K562 (cell line): ENCODE measurements around the gene RPS6KA4. TPM values are rescaled to one million over a fixed set of nuclear protein-coding genes. Genes with fewer than 3 reads are reported as not detected.

ENCODE experiments used
- ATAC-seq: fragments of 200-7000 bp; cut with Tn5 transposase; 3 replicates; pipeline ENCODE4 v1.9.1; 2020; ENCODE audit warnings: moderate library complexity
- BruUV-seq: library from RNA; stranded (reverse); fragments of 400-500 nt; replicated peaks from 2 replicates; lab custom pipeline; 2021; lab: Mats Ljungman, UMichigan
- CTCF ChIA-PET: fragments of 300-600 bp; formaldehyde crosslinking; extraction: SDS; loops from one replicate; lab custom pipeline; 2021; ENCODE audit warnings: low intra/inter-chr PET ratio; lab: Yijun Ruan, JAX
- POLR2A ChIA-PET: fragments of 300-600, 350-650 bp; sonication (Branson Sonifier 250); formaldehyde crosslinking; extraction: SDS; loops from one replicate; lab custom pipeline; 2021; ENCODE audit warnings: antibody characterized with exemption, inconsistent platforms; lab: Yijun Ruan, JAX
- DNase-seq, 4 experiments: peaks; one replicate each; pipeline versions ENCODE4 v3.0.0 to v3.0.0-alpha.2; 2011 to 2018; ENCODE audit warnings: low spot score in 3 of 4, mixed read lengths in 3 of 4; ENCODE audit errors: extremely low read depth in 1 of 4
- FAIRE-seq: peaks from 2 replicates; lab custom pipeline; 2011; peaks lifted over from hg19 to GRCh38; lab: Jason Lieb, UNC
- H2AFZ ChIP-seq: 2 replicates; pipeline ENCODE4 v1.6.0; 2011; ENCODE audit warnings: low read depth, low read length, control low read depth, inconsistent platforms
- H3K27ac ChIP-seq: fragments of 200-600 bp; 3 replicates; pipeline ENCODE4 v1.8.0; 2011; ENCODE audit warnings: low read depth, mild to moderate bottlenecking, control low read depth, inconsistent platforms, low read length, moderate library complexity, mixed read lengths; ENCODE audit errors: extremely low read depth
- H3K27me3 ChIP-seq, 2 experiments: fragments of 300-600 bp in 1 of 2; 2 replicates in 1 of 2; 3 replicates in 1 of 2; pipeline versions ENCODE4 v1.6.0 to v1.8.0; 2011; ENCODE audit warnings: inconsistent platforms in 2 of 2, low read length in 2 of 2, mild to moderate bottlenecking in 1 of 2, mixed read lengths in 1 of 2, moderate library complexity in 1 of 2; ENCODE audit not compliant: control insufficient read depth in 2 of 2, insufficient read depth in 2 of 2
- H3K36me3 ChIP-seq: fragments of 300-600 bp; 3 replicates; pipeline ENCODE4 v1.8.0; 2011; ENCODE audit warnings: mild to moderate bottlenecking, low read length, inconsistent platforms; ENCODE audit not compliant: control insufficient read depth, insufficient read depth
- H3K4me1 ChIP-seq, 2 experiments: fragments of 200-600 bp in 1 of 2; replicated peaks in 1 of 2; 2 replicates in 1 of 2; 3 replicates in 1 of 2; pipeline versions ENCODE4 v1.5.1 to v1.8.0; 2011; ENCODE audit warnings: inconsistent platforms in 2 of 2, low read length in 2 of 2, mild to moderate bottlenecking in 1 of 2, mixed read lengths in 1 of 2, moderate library complexity in 1 of 2; ENCODE audit not compliant: control insufficient read depth in 2 of 2, insufficient read depth in 2 of 2
- H3K4me2 ChIP-seq: 2 replicates; pipeline ENCODE4 v1.6.1; 2011; ENCODE audit warnings: low read length, control low read depth, inconsistent platforms, mixed read lengths; ENCODE audit not compliant: insufficient read depth
- H3K4me3 ChIP-seq: fragments of 200-600 bp; sonication (generic), shearing (Covaris generic); 2 replicates; pipeline ENCODE4 v1.5.1; 2016; ENCODE audit warnings: control low read depth, inconsistent platforms
- H3K79me2 ChIP-seq: fragments of 200-600 bp; 3 replicates; pipeline ENCODE4 v1.8.0; 2011; ENCODE audit warnings: low read length, inconsistent platforms; ENCODE audit not compliant: control insufficient read depth, insufficient read depth
- H3K9ac ChIP-seq, 2 experiments: 2 replicates each; pipeline versions ENCODE4 v1.6.0 to v1.6.1; 2011; ENCODE audit warnings: low read depth in 2 of 2, low read length in 2 of 2, control low read depth in 1 of 2, inconsistent platforms in 1 of 2, mild to moderate bottlenecking in 1 of 2, mixed read lengths in 1 of 2; ENCODE audit not compliant: insufficient read depth in 1 of 2
- H3K9me1 ChIP-seq: one replicate; pipeline ENCODE4 v1.6.0; 2011; ENCODE audit warnings: inconsistent platforms, mild to moderate bottlenecking, low read length, moderate library complexity; ENCODE audit not compliant: control insufficient read depth, insufficient read depth
- H3K9me3 ChIP-seq: replicated peaks from 2 replicates; pipeline ENCODE4 v1.5.1; 2011; ENCODE audit warnings: low read depth, low read length, inconsistent platforms; ENCODE audit not compliant: control insufficient read depth, insufficient read depth
- H4K20me1 ChIP-seq: replicated peaks from 2 replicates; pipeline ENCODE4 v1.6.1; 2011; ENCODE audit warnings: low read length, inconsistent platforms, mixed read lengths; ENCODE audit not compliant: control insufficient read depth, insufficient read depth
- ARNT ChIP-seq, 2 experiments: fragments of 450-650 bp; IDR thresholded peaks; 2 replicates each; pipeline ENCODE4 v1.6.1; 2016; ENCODE audit warnings: mild to moderate bottlenecking in 1 of 2
- DACH1 ChIP-seq: fragments of 450-650 bp; IDR thresholded peaks from 2 replicates; pipeline ENCODE4 v1.6.1; 2018; ENCODE audit not compliant: partially characterized antibody
- DPF2 ChIP-seq: fragments of 450-650 bp; IDR thresholded peaks from 2 replicates; pipeline ENCODE4 v1.6.1; 2016
- GMEB1 ChIP-seq: fragments of 250-450 bp; sonication (Bioruptor Pico); IDR thresholded peaks from 2 replicates; pipeline ENCODE4 v1.4.0; 2020; ENCODE audit warnings: mild to moderate bottlenecking
- MED1 ChIP-seq: sonication (generic); formaldehyde crosslinking; IDR thresholded peaks from 2 replicates; pipeline ENCODE4 v1.8.1; 2023; ENCODE audit warnings: missing genetic modification reagents, borderline replicate concordance
- PHB2 ChIP-seq: fragments of 450-650 bp; IDR thresholded peaks from 2 replicates; pipeline ENCODE4 v1.6.1; 2017; ENCODE audit warnings: low read depth
- SIN3B ChIP-seq: fragments of 450-650 bp; IDR thresholded peaks from 2 replicates; pipeline ENCODE4 v1.6.1; 2017; ENCODE audit warnings: low read depth, mild to moderate bottlenecking, moderate library complexity
- SMARCC2 ChIP-seq: fragments of 450-650 bp; IDR thresholded peaks from 2 replicates; pipeline ENCODE4 v1.6.1; 2017; ENCODE audit warnings: antibody characterized with exemption, moderate library complexity, mild to moderate bottlenecking, low read depth
- TCF3 ChIP-seq: sonication (generic); formaldehyde crosslinking; IDR thresholded peaks from 2 replicates; pipeline ENCODE4 v1.4.0; 2020; ENCODE audit warnings: mild to moderate bottlenecking, missing genetic modification reagents
- ZNF134 ChIP-seq: fragments of 250-450 bp; sonication (Bioruptor Pico); conservative IDR thresholded peaks from 2 replicates; pipeline ENCODE4 v1.4.0; 2020
- ZNF197 ChIP-seq: fragments of 200-800 bp; sonication (Bioruptor generic); IDR thresholded peaks from 2 replicates; pipeline ENCODE4 v1.6.1; 2016; ENCODE audit warnings: low read depth, missing genetic modification characterization, missing compliant biosample characterization
- ZNF551 ChIP-seq: fragments of 250-450 bp; sonication (Bioruptor Pico); IDR thresholded peaks from 2 replicates; pipeline ENCODE4 v1.5.0; 2021; ENCODE audit warnings: mild to moderate bottlenecking, moderate library complexity
- ZSCAN32 ChIP-seq: fragments of 450-650 bp; formaldehyde crosslinking; IDR thresholded peaks from 2 replicates; pipeline ENCODE4 v1.4.0; 2020; ENCODE audit warnings: mild to moderate bottlenecking, moderate library complexity
- WGBS: fragments of 100-300 bp; shearing (Covaris generic); methylation state at CpG from one replicate; pipeline ENCODE4 v1.1.6; 2016; ENCODE audit warnings: low coverage, mixed read lengths; ENCODE audit not compliant: insufficient coverage; ENCODE audit errors: missing lambda C conversion rate; 5-methylcytosine and 5-hydroxymethylcytosine counted together
- in situ Hi-C: fragments of 300-500 bp; cut with MboI; formaldehyde crosslinking; loops from 4 replicates; pipeline ENCODE4 v1.15.0; 2018; ENCODE audit warnings: inconsistent platforms, mixed read lengths
- intact Hi-C: fragments of 100-400 bp; cut with micrococcal nuclease; formaldehyde crosslinking; loops from 2 replicates; pipeline ENCODE4 v1.14.2; 2022
- polyA plus RNA-seq, 8 experiments: library from polyadenylated mRNA; depleted of rRNA in 4 of 8; stranded (reverse) in 5 of 8; unstranded in 3 of 8; fragments of >200 nt; fragmentation: Nextera tagmentation in 2 of 8; fragmentation: Illumina TruSeq in 1 of 8; extraction: Ambion mirVana in 2 of 8; extraction: Trizol in 1 of 8; gene quantifications; 2 replicates each; pipeline versions ENCODE4 v1.2.1 to v1.2.3, GENCODE V29; 2011 to 2014; ENCODE audit warnings: inconsistent platforms in 1 of 8, missing spikeins in 1 of 8
- total RNA-seq, 7 experiments: library from RNA; depleted of rRNA in 6 of 7; stranded (reverse); fragments of >200 nt in 6 of 7; fragmentation: Illumina TruSeq in 2 of 7; extraction: Trizol in 2 of 7; gene quantifications; 2 replicates each; pipeline versions ENCODE4 v1.2.1 to v1.2.3, GENCODE V29; 2011 to 2021; ENCODE audit warnings: low replicate concordance in 1 of 7
- TF ChIP-seq, protein P1 (sequence below): IDR thresholded peaks from 2 replicates; pipeline ENCODE4 v1.6.1; 2012; ENCODE audit warnings: low read depth, low read length, improper control_type of control experiment, borderline replicate concordance
- TF ChIP-seq, protein P2 (sequence below): fragments of 250-450 bp; sonication (Bioruptor Pico); IDR thresholded peaks from 2 replicates; pipeline ENCODE4 v1.8.0; 2022; ENCODE audit warnings: inconsistent platforms, mild to moderate bottlenecking, moderate library complexity, borderline replicate concordance
- TF ChIP-seq, protein P3 (sequence below): conservative IDR thresholded peaks from 2 replicates; pipeline ENCODE4 v1.6.1; 2011; ENCODE audit warnings: low read depth, mild to moderate bottlenecking, low read length; ENCODE audit not compliant: control insufficient read depth

The RPS6KA4 gene
- total and polyA plus RNA-seq, 9 of the 15 experiments (the other 6 are each of a cell fraction or from before 2014, with no cell fraction given), result 0.15 to 23.8 (median 9.8) TPM

- ChIA-PET CTCF (no interaction called here), POLR2A (interaction anchor here (1.2 to 1.6 kb wide), 2 partner anchors 9 to 16 kb away, joined by 3 to 6 read pairs; partner anchors contain the start of genes PRDX5 and TRMT112)
- no peaks in the 10 kb centered on the region for H3K79me2 ChIP-seq
- no peaks in the 10 kb centered on the region; the same call in 2 of the 3 replicates for H3K36me3 ChIP-seq
- no peaks in the 10 kb centered on the region for H3K9me1 ChIP-seq
- 35% methylated on average over 8 of the region's 8 CpGs for WGBS
- H3K4me2 ChIP-seq, result no peak overlapping the region
- in situ Hi-C loops (no loop called here), intact Hi-C loops (no loop called here)
- no peak overlapping the region for H3K4me3 ChIP-seq
- H3K4me1 ChIP-seq, result peaks cover 39 to 50% of the 10 kb centered on the region in 2 experiments
- ATAC-seq (no peak), FAIRE-seq (no peak), DNase-seq (no peak)
- H3K27ac ChIP-seq, result no peak overlapping the region
- no peak overlapping the region for H2AFZ ChIP-seq
- no peaks in the 10 kb centered on the region for H4K20me1 ChIP-seq
- no peak overlapping the region for H3K9ac ChIP-seq
- no TSS peak for BruUV-seq
- no peaks in the 10 kb centered on the region; the same call in 1 of the 2 replicates for H3K9me3 ChIP-seq
- no peaks in the 10 kb centered on the region for H3K27me3 ChIP-seq
- no peak for TF ChIP-seq SMARCC2
- no peak for TF ChIP-seq DACH1
- TF ChIP-seq ZNF551 (CRISPR knock-in tag), result no peak
- TF ChIP-seq, protein P1, sequence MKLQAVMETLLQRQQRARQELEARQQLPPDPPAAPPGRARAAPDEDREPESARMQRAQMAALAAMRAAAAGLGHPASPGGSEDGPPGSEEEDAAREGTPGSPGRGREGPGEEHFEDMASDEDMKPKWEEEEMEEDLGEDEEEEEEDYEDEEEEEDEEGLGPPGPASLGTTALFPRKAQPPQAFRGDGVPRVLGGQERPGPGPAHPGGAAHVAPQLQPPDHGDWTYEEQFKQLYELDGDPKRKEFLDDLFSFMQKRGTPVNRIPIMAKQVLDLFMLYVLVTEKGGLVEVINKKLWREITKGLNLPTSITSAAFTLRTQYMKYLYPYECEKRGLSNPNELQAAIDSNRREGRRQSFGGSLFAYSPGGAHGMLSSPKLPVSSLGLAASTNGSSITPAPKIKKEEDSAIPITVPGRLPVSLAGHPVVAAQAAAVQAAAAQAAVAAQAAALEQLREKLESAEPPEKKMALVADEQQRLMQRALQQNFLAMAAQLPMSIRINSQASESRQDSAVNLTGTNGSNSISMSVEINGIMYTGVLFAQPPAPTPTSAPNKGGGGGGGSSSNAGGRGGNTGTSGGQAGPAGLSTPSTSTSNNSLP, result no peak
- no peak for TF ChIP-seq GMEB1
- TF ChIP-seq, protein P2, sequence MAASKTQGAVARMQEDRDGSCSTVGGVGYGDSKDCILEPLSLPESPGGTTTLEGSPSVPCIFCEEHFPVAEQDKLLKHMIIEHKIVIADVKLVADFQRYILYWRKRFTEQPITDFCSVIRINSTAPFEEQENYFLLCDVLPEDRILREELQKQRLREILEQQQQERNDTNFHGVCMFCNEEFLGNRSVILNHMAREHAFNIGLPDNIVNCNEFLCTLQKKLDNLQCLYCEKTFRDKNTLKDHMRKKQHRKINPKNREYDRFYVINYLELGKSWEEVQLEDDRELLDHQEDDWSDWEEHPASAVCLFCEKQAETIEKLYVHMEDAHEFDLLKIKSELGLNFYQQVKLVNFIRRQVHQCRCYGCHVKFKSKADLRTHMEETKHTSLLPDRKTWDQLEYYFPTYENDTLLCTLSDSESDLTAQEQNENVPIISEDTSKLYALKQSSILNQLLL (CRISPR knock-in tag), result no peak
- TF ChIP-seq MED1 (CRISPR knock-in tag), result no peak
- TF ChIP-seq, protein P3, sequence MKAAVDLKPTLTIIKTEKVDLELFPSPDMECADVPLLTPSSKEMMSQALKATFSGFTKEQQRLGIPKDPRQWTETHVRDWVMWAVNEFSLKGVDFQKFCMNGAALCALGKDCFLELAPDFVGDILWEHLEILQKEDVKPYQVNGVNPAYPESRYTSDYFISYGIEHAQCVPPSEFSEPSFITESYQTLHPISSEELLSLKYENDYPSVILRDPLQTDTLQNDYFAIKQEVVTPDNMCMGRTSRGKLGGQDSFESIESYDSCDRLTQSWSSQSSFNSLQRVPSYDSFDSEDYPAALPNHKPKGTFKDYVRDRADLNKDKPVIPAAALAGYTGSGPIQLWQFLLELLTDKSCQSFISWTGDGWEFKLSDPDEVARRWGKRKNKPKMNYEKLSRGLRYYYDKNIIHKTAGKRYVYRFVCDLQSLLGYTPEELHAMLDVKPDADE, result no peak
- no peak for TF ChIP-seq SIN3B
- no peak for TF ChIP-seq PHB2
- TF ChIP-seq ZNF134 (CRISPR knock-in tag), result no peak
- TF ChIP-seq TCF3 (CRISPR knock-in tag), result peak; percentile 79
- no peak for TF ChIP-seq ARNT (IDR thresholded peaks at IDR 0.05)
- TF ChIP-seq DPF2, result peak; percentile 65
- TF ChIP-seq ZSCAN32 (CRISPR knock-in tag), result no peak
- no peak for TF ChIP-seq ZNF197 (CRISPR knock-in tag)
These were observed 25.4 kb upstream of the RPS6KA4 start for GRCh38 chr11:64333556-64333955.
